GM23338 (cell line): ENCODE data around the gene ZNF106. TPM values are rescaled to one million over a fixed set of nuclear protein-coding genes. Genes with fewer than 3 reads are reported as not detected.

Experiments
- ATAC-seq: fragments of 200-7000 bp; cut with Tn5 transposase; 3 replicates; pipeline ENCODE4 v1.9.1; 2020
- DNase-seq: peaks from one replicate; pipeline ENCODE4 v3.0.0-alpha.2; 2015; ENCODE audit warnings: low spot score
- H2AFZ ChIP-seq: fragments of 200-600 bp; sonication (generic); 2 replicates; pipeline ENCODE4 v1.8.0; 2016; ENCODE audit warnings: antibody characterized with exemption, mild to moderate bottlenecking, moderate library complexity
- H3F3A ChIP-seq: fragments of 200-600 bp; sonication (generic); replicated peaks from 2 replicates; pipeline ENCODE4 v1.8.0; 2017; ENCODE audit warnings: antibody characterized with exemption, mixed run types, low read depth
- H3K27ac ChIP-seq: fragments of 200-600 bp; sonication (generic); 2 replicates; pipeline ENCODE4 v1.6.1; 2016; ENCODE audit warnings: low read depth
- H3K27me3 ChIP-seq: fragments of 200-600 bp; sonication (generic); 2 replicates; pipeline ENCODE4 v1.8.0; 2016; ENCODE audit warnings: mild to moderate bottlenecking, mixed run types, moderate library complexity; ENCODE audit not compliant: insufficient read depth
- H3K36me3 ChIP-seq: fragments of 200-600 bp; sonication (generic); 2 replicates; pipeline ENCODE4 v1.8.0; 2016; ENCODE audit warnings: mild to moderate bottlenecking; ENCODE audit not compliant: insufficient read depth
- H3K4me1 ChIP-seq: fragments of 200-600 bp; sonication (generic); 2 replicates; pipeline ENCODE4 v1.8.0; 2016; ENCODE audit warnings: mild to moderate bottlenecking, moderate library complexity; ENCODE audit not compliant: insufficient read depth
- H3K4me2 ChIP-seq: fragments of 200-600 bp; sonication (generic); 2 replicates; pipeline ENCODE4 v1.7.1; 2017; ENCODE audit warnings: mixed run types
- H3K4me3 ChIP-seq: fragments of 200-600 bp; sonication (generic); 2 replicates; pipeline ENCODE4 v1.6.1; 2016; ENCODE audit warnings: mixed run types
- H3K79me2 ChIP-seq: fragments of 200-600 bp; sonication (generic); replicated peaks from 2 replicates; pipeline ENCODE4 v1.8.0; 2017; ENCODE audit warnings: mild to moderate bottlenecking; ENCODE audit not compliant: insufficient read depth
- H3K9me2 ChIP-seq: fragments of 200-600 bp; sonication (generic); 2 replicates; pipeline ENCODE4 v1.8.0; 2017; ENCODE audit not compliant: insufficient read depth
- H4K20me1 ChIP-seq: fragments of 200-600 bp; sonication (generic); replicated peaks from 2 replicates; pipeline ENCODE4 v1.8.0; 2017; ENCODE audit warnings: mild to moderate bottlenecking; ENCODE audit not compliant: insufficient read depth
- H3K27ac Mint-ChIP-seq: 2 replicates; pipeline ENCODE4 v1.8.0; 2020; ENCODE audit warnings: inconsistent platforms, mild to moderate bottlenecking, moderate library complexity, mixed read lengths
- H3K27me3 Mint-ChIP-seq: 3 replicates; pipeline ENCODE4 v1.8.0; 2022; ENCODE audit warnings: low read depth, mild to moderate bottlenecking, moderate library complexity, mixed read lengths, inconsistent platforms; ENCODE audit not compliant: insufficient read depth, poor library complexity
- H3K36me3 Mint-ChIP-seq: 3 replicates; pipeline ENCODE4 v1.8.0; 2021; ENCODE audit warnings: low read depth, mild to moderate bottlenecking, inconsistent platforms, moderate library complexity, mixed read lengths
- H3K4me1 Mint-ChIP-seq: 3 replicates; pipeline ENCODE4 v1.8.0; 2020; ENCODE audit warnings: mild to moderate bottlenecking, inconsistent platforms, mixed read lengths
- H3K4me3 Mint-ChIP-seq: 3 replicates; pipeline ENCODE4 v1.8.0; 2021; ENCODE audit warnings: moderate library complexity, mild to moderate bottlenecking, inconsistent platforms, mixed read lengths
- H3K9me3 Mint-ChIP-seq: 3 replicates; pipeline ENCODE4 v1.8.0; 2020; ENCODE audit warnings: moderate library complexity, mild to moderate bottlenecking, inconsistent platforms, mixed read lengths
- CREB1 ChIP-seq: fragments of 250-450 bp; sonication (Bioruptor Pico); IDR thresholded peaks from 2 replicates; pipeline ENCODE4 v1.5.0; 2020; ENCODE audit warnings: low read depth, mild to moderate bottlenecking, moderate library complexity
- EZH2 ChIP-seq: fragments of 200-600 bp; sonication (generic); IDR thresholded peaks from one replicate; pipeline ENCODE4 v1.8.0; 2017; ENCODE audit warnings: antibody characterized with exemption, mild to moderate bottlenecking, low read depth; ENCODE audit not compliant: unreplicated experiment
- POLR2AphosphoS5 ChIP-seq: IDR thresholded peaks from 2 replicates; pipeline ENCODE4 v1.6.1; 2016; ENCODE audit warnings: antibody characterized with exemption, low read depth
- REST ChIP-seq: IDR thresholded peaks from one replicate; pipeline ENCODE4 v1.6.1; 2018; ENCODE audit warnings: antibody characterized with exemption; ENCODE audit not compliant: unreplicated experiment
- ZNF114 ChIP-seq: fragments of 250-450 bp; sonication (Bioruptor Pico); IDR thresholded peaks from 2 replicates; pipeline ENCODE4 v1.5.0; 2020; ENCODE audit warnings: mild to moderate bottlenecking, moderate library complexity
- ZNF331 ChIP-seq: fragments of 250-450 bp; sonication (Bioruptor Pico); IDR thresholded peaks from 2 replicates; pipeline ENCODE4 v1.5.0; 2020; ENCODE audit warnings: low read depth, mild to moderate bottlenecking, moderate library complexity
- ZNF462 ChIP-seq: fragments of 250-450 bp; sonication (Bioruptor Pico); IDR thresholded peaks from 2 replicates; pipeline ENCODE4 v1.5.0; 2020; ENCODE audit warnings: mild to moderate bottlenecking, moderate library complexity
- polyA plus RNA-seq: library from polyadenylated mRNA; unstranded; fragments of >200 nt; fragmentation: Nextera tagmentation; extraction: Ambion mirVana; gene quantifications from 2 replicates; pipeline ENCODE4 v1.2.1, GENCODE V29; 2016
- total RNA-seq: library from RNA; depleted of rRNA; stranded (reverse); fragments of >200 nt; shearing (Covaris generic); gene quantifications from 2 replicates; pipeline ENCODE4 v1.2.3, GENCODE V29; 2014

Gene ZNF106
- total and polyA plus RNA-seq, 2 experiments from 2014 or later: 48.0 to 53.7 TPM

- TF ChIP-seq ZNF462 (CRISPR knock-in tag): no peak
- no peak for TF ChIP-seq ZNF331
- TF ChIP-seq REST: no peak
- TF ChIP-seq CREB1 (CRISPR knock-in tag): no peak
- TF ChIP-seq ZNF114 (CRISPR knock-in tag): no peak
- no peak for TF ChIP-seq POLR2AphosphoS5
These were observed 37.1 kb downstream of the ZNF106 start (continued) for GRCh38 chr15:42453826-42454225.

- peaks cover 39% of the 10 kb centered on the region for H3K36me3 Mint-ChIP-seq
- no peaks in the 10 kb centered on the region for H3K79me2 ChIP-seq
- no peaks in the 10 kb centered on the region for H3K9me2 ChIP-seq
- H3K4me3 Mint-ChIP-seq: no peak overlapping the region
- peaks cover 1% of the 10 kb centered on the region for H3K27me3 Mint-ChIP-seq
- no peaks in the 10 kb centered on the region for H3K4me1 ChIP-seq
- H3K27me3 ChIP-seq: no peaks in the 10 kb centered on the region
- H3K9me3 Mint-ChIP-seq: no peaks in the 10 kb centered on the region
- H3K4me2 ChIP-seq: no peak overlapping the region
- no peak for DNase-seq
- H4K20me1 ChIP-seq: no peaks in the 10 kb centered on the region
- no peak overlapping the region for H2AFZ ChIP-seq
- H3K4me1 Mint-ChIP-seq: no peaks in the 10 kb centered on the region
- no peak overlapping the region for H3K27ac ChIP-seq
- H3K27ac Mint-ChIP-seq: no peak overlapping the region
- 0 out of 2 replicates have a peak, but pooled peaks cover 3% of the 10 kb centered on the region for H3K36me3 ChIP-seq
- H3K4me3 ChIP-seq: no peak overlapping the region
- no peak for ATAC-seq
- no peaks in the 10 kb centered on the region for H3F3A ChIP-seq
- TF ChIP-seq EZH2 (no peak), ZNF462 (CRISPR knock-in tag) (no peak)
These were observed 40.5 kb downstream of the ZNF106 start for GRCh38 chr15:42450425-42450790.
